Keratinocyte (primary cell): ENCODE measurements around the gene TRAK2. TPM values are rescaled to one million over a fixed set of nuclear protein-coding genes. Genes with fewer than 3 reads are reported as not detected.
A peak's percentile ranks its signal among the peaks of the same experiment; 100 is the strongest.
"Not testable (repeated sequence)": the region's sequence is repeated elsewhere in the genome, so short reads cannot be mapped to it uniquely, and the experiment has no call there.

ENCODE experiments used
- DNase-seq: peaks from one replicate; pipeline ENCODE4 v3.0.0-alpha.2; 2011; ENCODE audit warnings: low read depth, missing footprints, low spot score
- FAIRE-seq: peaks from 2 replicates; lab custom pipeline; 2011; peaks lifted over from hg19 to GRCh38; lab: Jason Lieb, UNC
- H2AFZ ChIP-seq: 2 replicates; pipeline ENCODE4 v1.6.0; 2012; ENCODE audit warnings: low read length, control low read depth, inconsistent platforms; ENCODE audit not compliant: control insufficient read depth
- H3K27ac ChIP-seq: 2 replicates; pipeline ENCODE4 v1.5.1; 2011; ENCODE audit warnings: low read length; ENCODE audit not compliant: control insufficient read depth, insufficient read depth
- H3K27me3 ChIP-seq: 3 replicates; pipeline ENCODE4 v1.6.0; 2011; ENCODE audit warnings: low read length; ENCODE audit not compliant: control insufficient read depth, insufficient read depth; ENCODE audit errors: extremely low read depth
- H3K36me3 ChIP-seq, 2 experiments: 2 replicates in 1 of 2; 3 replicates in 1 of 2; pipeline ENCODE4 v1.5.1; 2011; ENCODE audit warnings: low read length in 2 of 2, mild to moderate bottlenecking in 1 of 2; ENCODE audit not compliant: control insufficient read depth in 2 of 2, insufficient read depth in 2 of 2; ENCODE audit errors: extremely low read depth in 1 of 2
- H3K4me1 ChIP-seq: 3 replicates; pipeline ENCODE4 v1.5.1; 2011; ENCODE audit warnings: low read length; ENCODE audit not compliant: control insufficient read depth, insufficient read depth; ENCODE audit errors: extremely low read depth
- H3K4me2 ChIP-seq: 3 replicates; pipeline ENCODE4 v1.6.0; 2011; ENCODE audit warnings: low read depth, low read length; ENCODE audit not compliant: control insufficient read depth, insufficient read depth; ENCODE audit errors: extremely low read depth
- H3K4me3 ChIP-seq, 3 experiments: fragments of 200-600 bp in 1 of 3; sonication (generic) in 1 of 3; 2 replicates in 2 of 3; 3 replicates in 1 of 3; pipeline ENCODE4 v1.5.1; 2011 to 2016; ENCODE audit warnings: low read length in 3 of 3, mild to moderate bottlenecking in 3 of 3, control low read depth in 2 of 3, inconsistent platforms in 1 of 3, low read depth in 1 of 3, mixed read lengths in 1 of 3, mixed run types in 1 of 3, moderate library complexity in 1 of 3; ENCODE audit not compliant: control insufficient read depth in 2 of 3, insufficient read depth in 2 of 3; ENCODE audit errors: extremely low read depth in 1 of 3
- H3K79me2 ChIP-seq: 2 replicates; pipeline ENCODE4 v1.6.0; 2012; ENCODE audit warnings: low read length; ENCODE audit not compliant: control insufficient read depth, insufficient read depth
- H3K9ac ChIP-seq: 3 replicates; pipeline ENCODE4 v1.6.0; 2011; ENCODE audit warnings: low read length; ENCODE audit not compliant: control insufficient read depth, insufficient read depth; ENCODE audit errors: extremely low read depth
- H3K9me1 ChIP-seq: 3 replicates; pipeline ENCODE4 v1.6.0; 2011; ENCODE audit warnings: low read length; ENCODE audit not compliant: control insufficient read depth, insufficient read depth; ENCODE audit errors: extremely low read depth
- H3K9me3 ChIP-seq: 2 replicates; pipeline ENCODE4 v1.5.1; 2012; ENCODE audit warnings: low read depth, low read length; ENCODE audit not compliant: control insufficient read depth
- H4K20me1 ChIP-seq: 3 replicates; pipeline ENCODE4 v1.6.0; 2011; ENCODE audit warnings: low read length; ENCODE audit not compliant: control insufficient read depth, insufficient read depth; ENCODE audit errors: extremely low read depth
- CTCF ChIP-seq, 3 experiments: IDR thresholded peaks in 1 of 3; conservative IDR thresholded peaks in 1 of 3; optimal IDR thresholded peaks in 1 of 3; 2 replicates in 2 of 3; 3 replicates in 1 of 3; pipeline versions ENCODE3 to v1.5.1; 2011; ENCODE audit warnings: low read length in 3 of 3, mild to moderate bottlenecking in 3 of 3, moderate library complexity in 2 of 3, control low read depth in 1 of 3, inconsistent platforms in 1 of 3; ENCODE audit not compliant: insufficient read depth in 2 of 3; ENCODE audit errors: extremely low read depth in 1 of 3
- EZH2 ChIP-seq: IDR thresholded peaks from one replicate; pipeline ENCODE4 v1.6.1; 2012; ENCODE audit warnings: inconsistent platforms, mild to moderate bottlenecking, low read length, moderate library complexity
- dilution Hi-C: fragments of 300-500 bp; cut with MboI; formaldehyde crosslinking; loops from one replicate; pipeline ENCODE4 v1.7.0; 2020; ENCODE audit warnings: low sequenced_read_pairs; ENCODE audit not compliant: extremely low pct_ligation_motif_present
- polyA plus RNA-seq, 5 experiments: library from polyadenylated mRNA; depleted of rRNA in 3 of 5; stranded (reverse) in 3 of 5; stranded (forward) in 1 of 5; unstranded in 1 of 5; fragments of >200 nt; gene quantifications; 1 replicate in 1 of 5; 2 replicates in 3 of 5; 3 replicates in 1 of 5; pipeline versions ENCODE4 v1.2.1 to v1.2.3, GENCODE V29; 2011 to 2012; ENCODE audit warnings: missing spikeins in 2 of 5, low read depth in 1 of 5, low replicate concordance in 1 of 5

TRAK2 gene
- polyA plus RNA-seq, 1 donor (not counting 4 experiments of a cell fraction or from before 2014, with no cell fraction given): 12.9 TPM

GRCh38 chr2:201440182-201440581, 11.1 kb downstream of the TRAK2 start:
- Histone ChIP-seq H3K79me2 (peaks cover 28% of the 10 kb centered on the region), H3K9me1 (no peaks in the 10 kb centered on the region), H3K36me3 (no peaks in the 10 kb centered on the region), H3K4me3 (no peak overlapping the region), H2AFZ (no peak overlapping the region), H3K4me1 (peaks cover 12% of the 10 kb centered on the region), H3K9ac (no peak overlapping the region), H3K27ac (no peak overlapping the region), H3K4me2 (peak overlapping the region; percentile 4), H3K9me3 (no peaks in the 10 kb centered on the region), H4K20me1 (no peaks in the 10 kb centered on the region), H3K27me3 (no peaks in the 10 kb centered on the region)
- dilution Hi-C loops: no loop called here
- DNase-seq (no peak), FAIRE-seq (peak; percentile 97)
- no peak for TF ChIP-seq CTCF (optimal IDR thresholded peaks at IDR 0.05 in 1 of 3, IDR thresholded peaks at IDR 0.05 in 1 of 3, conservative IDR thresholded peaks at IDR 0.05 in 1 of 3; ENCODE audit: extremely low read depth in 1 of 3, insufficient read depth in 2 of 3, low read length in 3 of 3)
- TF ChIP-seq EZH2: no peak

- H3K4me2 ChIP-seq, H3K9me1 ChIP-seq, H3K9ac ChIP-seq, H3K27ac ChIP-seq, H4K20me1 ChIP-seq, H3K36me3 ChIP-seq, dilution Hi-C loops, H3K27me3 ChIP-seq, H3K4me3 ChIP-seq, H3K9me3 ChIP-seq, DNase-seq, H2AFZ ChIP-seq, FAIRE-seq: not testable (repeated sequence)
- Histone ChIP-seq H3K4me1 (peaks cover 12% of the 10 kb centered on the region), H3K79me2 (peaks cover 28% of the 10 kb centered on the region)
Observed at GRCh38 chr2:201439336-201439922, 11.8 kb downstream of the TRAK2 start.

- FAIRE-seq: no peak
- H3K27ac ChIP-seq: no peak overlapping the region
Observed at GRCh38 chr2:201436141-201436540, 15.1 kb downstream of the TRAK2 start.

More at GRCh38 chr2:201436141-201436540, 15.1 kb downstream of the TRAK2 start:
- Histone ChIP-seq H3K9me3 (no peaks in the 10 kb centered on the region), H3K27me3 (no peaks in the 10 kb centered on the region), H3K4me1 (peaks cover 34% of the 10 kb centered on the region), H3K9ac (no peak overlapping the region), H3K79me2 (peaks cover 34% of the 10 kb centered on the region), H3K36me3 (no peaks in the 10 kb centered on the region), H3K9me1 (no peaks in the 10 kb centered on the region), H2AFZ (no peak overlapping the region), H4K20me1 (no peaks in the 10 kb centered on the region), H3K4me3 (no peak overlapping the region), H3K4me2 (no peak overlapping the region)
- DNase-seq: no peak
- dilution Hi-C loops: no loop called here
- TF ChIP-seq CTCF (optimal IDR thresholded peaks at IDR 0.05 in 1 of 3, IDR thresholded peaks at IDR 0.05 in 1 of 3, conservative IDR thresholded peaks at IDR 0.05 in 1 of 3; ENCODE audit: extremely low read depth in 1 of 3, insufficient read depth in 2 of 3, low read length in 3 of 3) (no peak), EZH2 (no peak)
